GM12891 (cell line): ENCODE data around the gene C6orf15.

Source experiments
- DNase-seq: peaks from one replicate; pipeline ENCODE4 v3.0.0; 2011; ENCODE audit warnings: low spot score; ENCODE audit not compliant: insufficient read length
- FAIRE-seq: peaks from 2 replicates; lab custom pipeline; 2011; peaks lifted over from hg19 to GRCh38; lab: Jason Lieb, UNC
- PAX5 ChIP-seq: IDR thresholded peaks from 2 replicates; pipeline ENCODE4 v1.6.1; 2011; ENCODE audit warnings: low read length, moderate library complexity, mild to moderate bottlenecking; ENCODE audit not compliant: insufficient read depth, severe bottlenecking
- POLR2A ChIP-seq: IDR thresholded peaks from 2 replicates; pipeline ENCODE4 v1.6.1; 2011; ENCODE audit warnings: low read depth, low read length, control low read depth
- POLR2AphosphoS5 ChIP-seq: IDR thresholded peaks from 2 replicates; pipeline ENCODE4 v1.6.1; 2011; ENCODE audit warnings: low read depth, low read length, control low read depth
- POU2F2 ChIP-seq: IDR thresholded peaks from 2 replicates; pipeline ENCODE4 v1.6.1; 2011; ENCODE audit warnings: low read depth, mild to moderate bottlenecking, control low read depth, low read length, moderate library complexity
- SPI1 ChIP-seq: IDR thresholded peaks from 2 replicates; pipeline ENCODE4 v1.6.1; 2011; ENCODE audit warnings: low read depth, low read length, control low read depth
- TAF1 ChIP-seq: IDR thresholded peaks from 2 replicates; pipeline ENCODE4 v1.6.1; 2011; ENCODE audit warnings: low read depth, low read length, control low read depth

Gene C6orf15

GRCh38 chr6:31149827-31150447, 37.6 kb upstream of the C6orf15 start:
- DNase-seq (no peak), FAIRE-seq (no peak)
- TF ChIP-seq POU2F2 (no peak), PAX5 (no peak), POLR2AphosphoS5 (no peak), TAF1 (no peak), POLR2A (no peak), SPI1 (no peak)

GRCh38 chr6:31145386-31145785, 33.0 kb upstream of the C6orf15 start:
- TF ChIP-seq TAF1 (no peak), PAX5 (no peak), POLR2AphosphoS5 (no peak), SPI1 (no peak), POLR2A (no peak), POU2F2 (no peak)
- FAIRE-seq = no peak
- no peak for DNase-seq

GRCh38 chr6:31144970-31145340, 32.6 kb upstream of the C6orf15 start:
- TF ChIP-seq POLR2A (no peak), SPI1 (no peak), TAF1 (no peak), PAX5 (no peak), POU2F2 (no peak), POLR2AphosphoS5 (no peak)

GRCh38 chr6:31144296-31144969, 32.1 kb upstream of the C6orf15 start:
- no peak for TF ChIP-seq TAF1
- TF ChIP-seq POLR2AphosphoS5 = no peak
- no peak for TF ChIP-seq SPI1
- TF ChIP-seq POLR2A = no peak
- no peak for TF ChIP-seq PAX5
- TF ChIP-seq POU2F2 = no peak
- no peak for DNase-seq
- no peak for FAIRE-seq

More at GRCh38 chr6:31144970-31145340, 32.6 kb upstream of the C6orf15 start:
- DNase-seq (no peak), FAIRE-seq (no peak)

- no peak for DNase-seq
- FAIRE-seq = no peak
- no peak for TF ChIP-seq POU2F2
- TF ChIP-seq POLR2A = no peak
Measured at GRCh38 chr6:31143148-31143547, 30.8 kb upstream of the C6orf15 start.

- FAIRE-seq = no peak
- no peak for DNase-seq
- TF ChIP-seq PAX5 = no peak
- TF ChIP-seq POLR2AphosphoS5 = no peak
- no peak for TF ChIP-seq POLR2A
- no peak for TF ChIP-seq SPI1
- TF ChIP-seq TAF1 = no peak
- no peak for TF ChIP-seq POU2F2
Measured at GRCh38 chr6:31142361-31142761, 30.0 kb upstream of the C6orf15 start.

- no peak for DNase-seq
- FAIRE-seq = no peak
- TF ChIP-seq TAF1 (no peak), POLR2AphosphoS5 (no peak), PAX5 (no peak), SPI1 (no peak), POU2F2 (no peak), POLR2A (no peak)
Measured at GRCh38 chr6:31140643-31141042, 28.3 kb upstream of the C6orf15 start.

GRCh38 chr6:31139599-31139998, 27.2 kb upstream of the C6orf15 start:
- TF ChIP-seq TAF1 (no peak), POU2F2 (no peak), SPI1 (no peak), POLR2AphosphoS5 (no peak), POLR2A (no peak), PAX5 (no peak)
- DNase-seq (no peak), FAIRE-seq (no peak)

- no peak for DNase-seq
- TF ChIP-seq PAX5 (no peak), POLR2A (no peak), POU2F2 (no peak)
- no peak for FAIRE-seq
Measured at GRCh38 chr6:31138982-31139381, 26.6 kb upstream of the C6orf15 start, which contains the start of gene PSORS1C2. PSORS1C2 (minus strand) TSS chr6:31139066; CDS start chr6:31139026, 40 bp downstream.

- no peak for TF ChIP-seq SPI1
- TF ChIP-seq PAX5 = no peak
- TF ChIP-seq POU2F2 = no peak
- TF ChIP-seq TAF1 = no peak
- no peak for TF ChIP-seq POLR2A
- TF ChIP-seq POLR2AphosphoS5 = no peak
- DNase-seq (no peak), FAIRE-seq (no peak)
Measured at GRCh38 chr6:31135710-31136109, 23.3 kb upstream of the C6orf15 start.
